ENCODE results near the gene ZBTB9. TPM values are rescaled to one million over a fixed set of nuclear protein-coding genes. Genes with fewer than 3 reads are reported as not detected.
"Not testable (repeated sequence)": the region's sequence is repeated elsewhere in the genome, so short reads cannot be mapped to it uniquely, and the experiment has no call there.

The ZBTB9 gene
- total RNA-seq, 1 donor: 3.5 TPM

DNA sequence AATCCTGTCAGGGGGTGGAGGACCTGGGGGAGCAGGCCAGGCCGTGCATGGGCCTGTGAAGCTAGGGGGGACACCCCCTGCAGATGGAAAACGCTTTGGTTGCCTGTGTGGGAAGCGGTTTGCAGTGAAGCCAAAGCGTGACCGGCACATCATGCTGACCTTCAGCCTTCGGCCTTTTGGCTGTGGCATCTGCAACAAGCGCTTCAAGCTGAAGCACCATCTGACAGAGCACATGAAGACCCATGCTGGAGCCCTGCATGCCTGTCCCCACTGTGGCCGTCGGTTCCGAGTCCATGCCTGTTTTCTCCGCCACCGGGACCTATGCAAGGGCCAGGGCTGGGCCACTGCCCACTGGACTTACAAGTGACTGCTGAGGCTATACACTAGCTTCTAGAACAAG, 1.8 kb downstream of the ZBTB9 start:
- Histone ChIP-seq H3K4me3 (ENCODE audit: low read length) (no peak overlapping the region), H3K27me3 (ENCODE audit: insufficient read depth, low read length) (no peaks in the 10 kb centered on the region), H3K9me3 (ENCODE audit: low read depth, low read length) (no peaks in the 10 kb centered on the region), H3K4me1 (ENCODE audit: insufficient read depth, low read length) (peaks cover 28% of the 10 kb centered on the region)

GRCh38 chr6:33458676-33459075, 4.3 kb downstream of the ZBTB9 start:
- H3K4me3 ChIP-seq (ENCODE audit: low read length): no peak overlapping the region
- H3K27me3 ChIP-seq (ENCODE audit: insufficient read depth, low read length): no peaks in the 10 kb centered on the region
- H3K4me1 ChIP-seq (ENCODE audit: insufficient read depth, low read length): peaks cover 11% of the 10 kb centered on the region
- no peaks in the 10 kb centered on the region for H3K9me3 ChIP-seq (ENCODE audit: low read depth, low read length)

GRCh38 chr6:33459226-33459625, 4.8 kb downstream of the ZBTB9 start:
- Histone ChIP-seq H3K9me3 (ENCODE audit: low read depth, low read length) (no peaks in the 10 kb centered on the region), H3K27me3 (ENCODE audit: insufficient read depth, low read length) (no peaks in the 10 kb centered on the region), H3K4me1 (ENCODE audit: insufficient read depth, low read length) (peaks cover 10% of the 10 kb centered on the region), H3K4me3 (ENCODE audit: low read length) (no peak overlapping the region)

DNA sequence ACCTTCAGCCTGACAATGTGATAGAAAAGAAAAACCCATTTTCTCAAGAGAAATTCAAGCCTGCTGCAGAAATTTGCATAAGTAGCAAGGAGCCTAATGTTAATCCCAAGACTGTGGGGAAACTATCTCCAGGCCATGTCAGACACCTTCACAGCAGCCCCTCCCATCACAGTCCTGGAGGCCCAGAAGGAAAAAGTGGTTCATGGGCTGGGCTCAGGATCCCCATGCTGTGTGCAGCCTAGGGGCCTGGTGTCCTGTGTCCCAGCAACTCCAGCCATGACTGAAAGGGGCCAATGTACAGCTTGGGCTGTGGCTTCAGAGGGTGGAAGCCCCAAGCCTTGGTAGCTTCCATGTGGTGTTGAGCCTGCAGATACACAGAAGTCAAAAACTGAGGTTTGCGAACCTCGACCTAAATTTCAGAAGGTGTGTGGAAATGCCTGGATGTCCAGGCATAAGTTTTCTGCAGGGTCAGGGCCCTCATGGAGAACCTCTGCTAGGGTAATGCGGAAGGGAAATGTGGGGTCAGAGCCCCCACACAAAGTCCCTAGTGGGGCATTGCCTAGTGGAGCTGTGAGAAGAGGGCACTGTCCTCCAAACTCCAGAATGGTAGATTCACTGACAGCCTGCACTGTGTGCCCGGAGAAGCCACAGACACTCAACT, 11.8 kb downstream of the ZBTB9 start:
- Histone ChIP-seq H3K4me3 (ENCODE audit: low read length) (no peak overlapping the region), H3K9me3 (ENCODE audit: low read depth, low read length) (no peaks in the 10 kb centered on the region), H3K27me3 (ENCODE audit: insufficient read depth, low read length) (no peaks in the 10 kb centered on the region), H3K4me1 (ENCODE audit: insufficient read depth, low read length) (no peaks in the 10 kb centered on the region)

- no peaks in the 10 kb centered on the region for H3K27me3 ChIP-seq (ENCODE audit: insufficient read depth, low read length)
- no peaks in the 10 kb centered on the region for H3K9me3 ChIP-seq (ENCODE audit: low read depth, low read length)
- no peak overlapping the region for H3K4me3 ChIP-seq (ENCODE audit: low read length)
- no peaks in the 10 kb centered on the region for H3K4me1 ChIP-seq (ENCODE audit: insufficient read depth, low read length)
Measured at GRCh38 chr6:33467091-33467490, 12.7 kb downstream of the ZBTB9 start.

DNA sequence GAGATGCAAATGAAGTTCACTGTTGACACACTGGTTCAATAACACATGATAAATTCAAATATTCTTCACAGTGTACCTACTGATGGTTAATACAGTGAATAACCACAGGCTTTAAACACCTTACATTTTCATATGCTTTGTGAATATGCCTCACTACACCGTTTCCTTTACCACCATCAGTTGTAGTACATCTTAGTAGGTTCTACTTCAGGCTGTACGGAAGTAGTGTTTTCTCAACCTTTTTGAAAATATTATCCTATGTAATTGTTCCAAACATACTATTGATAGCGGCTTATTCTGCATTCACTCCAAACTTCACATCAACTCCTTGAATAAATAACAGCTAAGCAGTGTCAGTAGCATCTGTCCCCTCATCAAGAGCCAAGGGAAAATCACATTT, 15.3 kb downstream of the ZBTB9 start:
- no peaks in the 10 kb centered on the region for H3K4me1 ChIP-seq (ENCODE audit: insufficient read depth, low read length)
- H3K27me3 ChIP-seq (ENCODE audit: insufficient read depth, low read length): no peaks in the 10 kb centered on the region
- no peak overlapping the region for H3K4me3 ChIP-seq (ENCODE audit: low read length)
- no peaks in the 10 kb centered on the region for H3K9me3 ChIP-seq (ENCODE audit: low read depth, low read length)

DNA sequence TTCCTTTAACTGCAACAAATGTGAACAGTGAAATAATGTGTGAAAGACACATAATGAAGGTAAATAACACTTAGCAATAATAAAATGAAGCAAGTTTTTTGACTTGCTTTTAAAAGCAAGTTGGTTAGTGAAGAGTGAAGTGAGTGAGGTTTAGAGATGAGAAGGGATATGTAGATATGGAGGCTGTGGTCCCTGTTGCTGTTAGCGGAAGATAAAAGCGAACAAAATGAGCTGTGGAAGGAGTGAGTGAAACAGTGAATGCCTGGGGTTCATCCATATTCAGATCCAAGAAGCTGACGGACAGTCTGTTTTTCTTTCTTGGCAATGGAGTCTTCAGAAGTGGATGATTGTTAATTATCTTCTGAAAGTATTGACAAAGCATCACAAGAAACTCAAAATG, 23.5 kb downstream of the ZBTB9 start:
- H3K4me3 ChIP-seq (ENCODE audit: low read length): no peak overlapping the region
- H3K27me3 ChIP-seq (ENCODE audit: insufficient read depth, low read length): no peaks in the 10 kb centered on the region
- H3K4me1 ChIP-seq (ENCODE audit: insufficient read depth, low read length): no peaks in the 10 kb centered on the region
- no peaks in the 10 kb centered on the region for H3K9me3 ChIP-seq (ENCODE audit: low read depth, low read length)

DNA sequence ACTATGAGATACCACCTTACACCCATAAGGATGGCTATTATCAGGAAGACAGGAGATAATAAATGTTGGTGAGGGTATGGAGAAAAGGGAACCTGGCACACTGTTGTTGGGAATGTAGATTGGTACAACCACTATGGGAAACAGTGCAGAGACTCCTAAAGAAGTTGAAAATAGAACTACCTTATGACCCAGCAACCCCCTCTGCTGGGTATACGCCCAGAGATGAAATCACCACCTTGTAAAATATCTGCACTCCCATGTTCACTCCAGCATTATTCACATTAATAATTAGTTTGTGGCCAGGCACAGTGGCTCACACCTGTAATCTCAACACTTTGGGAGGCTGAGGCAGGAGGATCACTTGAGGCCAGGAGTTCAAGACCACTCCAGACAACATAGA, 26.8 kb downstream of the ZBTB9 start:
- no peak overlapping the region for H3K4me3 ChIP-seq (ENCODE audit: low read length)
- no peaks in the 10 kb centered on the region for H3K27me3 ChIP-seq (ENCODE audit: insufficient read depth, low read length)
- no peaks in the 10 kb centered on the region for H3K9me3 ChIP-seq (ENCODE audit: low read depth, low read length)
- no peaks in the 10 kb centered on the region for H3K4me1 ChIP-seq (ENCODE audit: insufficient read depth, low read length)

DNA sequence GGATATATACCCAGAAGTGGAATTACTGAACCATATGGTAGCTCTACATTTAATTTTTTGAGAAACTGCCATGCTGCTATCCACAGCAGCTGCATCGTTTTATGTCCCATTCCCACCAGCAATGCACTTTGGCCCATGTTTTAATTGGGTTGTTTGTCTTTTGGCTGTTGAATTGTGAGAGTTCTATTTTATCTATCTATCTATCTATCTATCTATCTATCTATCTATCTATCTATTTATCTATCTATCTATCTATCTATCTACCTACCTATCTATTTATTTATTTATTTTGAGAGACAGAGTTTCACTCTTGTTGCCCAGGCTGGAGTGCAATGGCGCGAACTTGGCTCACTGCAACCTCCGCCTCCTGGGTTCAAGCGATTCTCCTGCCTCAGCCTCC, 28.2 kb downstream of the ZBTB9 start:
- not testable (repeated sequence) for H3K4me3 ChIP-seq (ENCODE audit: low read length); H3K9me3 ChIP-seq (ENCODE audit: low read depth, low read length); H3K27me3 ChIP-seq (ENCODE audit: insufficient read depth, low read length); H3K4me1 ChIP-seq (ENCODE audit: insufficient read depth, low read length)

DNA sequence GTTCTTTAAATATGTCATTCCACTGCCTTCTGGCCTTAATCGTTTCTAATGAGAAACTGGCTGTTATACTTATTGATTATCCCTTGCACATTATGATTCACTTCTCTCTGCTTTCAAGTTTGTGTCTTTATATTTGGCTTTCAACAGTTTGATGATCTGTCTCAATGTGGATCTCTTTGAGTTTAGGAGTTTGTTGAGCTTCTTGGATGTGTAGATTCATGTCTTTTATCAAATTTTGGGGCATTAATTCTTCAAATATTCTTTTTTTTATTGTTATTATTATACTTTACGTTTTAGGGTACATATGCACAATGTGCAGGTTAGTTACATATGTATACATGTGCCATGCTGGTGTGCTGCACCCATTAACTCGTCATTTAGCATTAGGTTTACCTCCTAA, 29.3 kb downstream of the ZBTB9 start:
- Histone ChIP-seq H3K9me3 (ENCODE audit: low read depth, low read length) (no peaks in the 10 kb centered on the region), H3K27me3 (ENCODE audit: insufficient read depth, low read length) (no peaks in the 10 kb centered on the region), H3K4me1 (ENCODE audit: insufficient read depth, low read length) (no peaks in the 10 kb centered on the region), H3K4me3 (ENCODE audit: low read length) (no peak overlapping the region)

DNA sequence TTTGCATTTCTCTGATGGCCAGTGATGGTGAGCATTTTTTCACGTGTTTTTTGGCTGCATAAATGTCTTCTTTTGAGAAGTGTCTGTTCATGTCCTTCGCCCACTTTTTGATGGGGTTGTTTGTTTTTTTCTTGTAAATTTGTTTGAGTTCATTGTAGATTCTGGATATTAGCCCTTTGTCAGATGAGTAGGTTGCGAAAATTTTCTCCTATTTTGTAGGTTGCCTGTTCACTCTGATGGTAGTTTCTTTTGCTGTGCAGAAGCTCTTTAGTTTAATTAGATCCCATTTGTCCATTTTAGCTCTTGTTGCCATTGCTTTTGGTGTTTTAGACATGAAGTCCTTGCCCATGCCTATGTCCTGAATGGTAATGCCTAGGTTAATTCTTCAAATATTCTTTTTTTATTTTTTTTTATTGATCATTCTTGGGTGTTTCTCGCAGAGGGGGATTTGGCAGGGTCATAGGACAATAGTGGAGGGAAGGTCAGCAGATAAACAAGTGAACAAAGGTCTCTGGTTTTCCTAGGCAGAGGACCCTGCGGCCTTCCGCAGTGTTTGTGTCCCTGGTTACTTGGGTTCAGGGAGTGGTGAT, 30.4 kb downstream of the ZBTB9 start:
- not testable (repeated sequence) for H3K4me3 ChIP-seq (ENCODE audit: low read length)

GRCh38 chr6:33485680-33486079, 31.3 kb downstream of the ZBTB9 start:
- not testable (repeated sequence) for H3K9me3 ChIP-seq (ENCODE audit: low read depth, low read length); H3K4me1 ChIP-seq (ENCODE audit: insufficient read depth, low read length); H3K4me3 ChIP-seq (ENCODE audit: low read length); H3K27me3 ChIP-seq (ENCODE audit: insufficient read depth, low read length)

More for the DNA sequence above, 30.4 kb downstream of the ZBTB9 start:
- not testable (repeated sequence) for H3K27me3 ChIP-seq (ENCODE audit: insufficient read depth, low read length); H3K9me3 ChIP-seq (ENCODE audit: low read depth, low read length); H3K4me1 ChIP-seq (ENCODE audit: insufficient read depth, low read length)

GRCh38 chr6:33488339-33488738, 34.0 kb downstream of the ZBTB9 start:
- Histone ChIP-seq H3K9me3 (ENCODE audit: low read depth, low read length) (no peaks in the 10 kb centered on the region), H3K4me1 (ENCODE audit: insufficient read depth, low read length) (no peaks in the 10 kb centered on the region), H3K27me3 (ENCODE audit: insufficient read depth, low read length) (no peaks in the 10 kb centered on the region), H3K4me3 (ENCODE audit: low read length) (no peak overlapping the region)

- no peaks in the 10 kb centered on the region for H3K4me1 ChIP-seq (ENCODE audit: insufficient read depth, low read length)
- H3K9me3 ChIP-seq (ENCODE audit: low read depth, low read length): no peaks in the 10 kb centered on the region
- no peaks in the 10 kb centered on the region for H3K27me3 ChIP-seq (ENCODE audit: insufficient read depth, low read length)
- no peak overlapping the region for H3K4me3 ChIP-seq (ENCODE audit: low read length)
Measured at GRCh38 chr6:33490198-33490597, 35.8 kb downstream of the ZBTB9 start.

DNA sequence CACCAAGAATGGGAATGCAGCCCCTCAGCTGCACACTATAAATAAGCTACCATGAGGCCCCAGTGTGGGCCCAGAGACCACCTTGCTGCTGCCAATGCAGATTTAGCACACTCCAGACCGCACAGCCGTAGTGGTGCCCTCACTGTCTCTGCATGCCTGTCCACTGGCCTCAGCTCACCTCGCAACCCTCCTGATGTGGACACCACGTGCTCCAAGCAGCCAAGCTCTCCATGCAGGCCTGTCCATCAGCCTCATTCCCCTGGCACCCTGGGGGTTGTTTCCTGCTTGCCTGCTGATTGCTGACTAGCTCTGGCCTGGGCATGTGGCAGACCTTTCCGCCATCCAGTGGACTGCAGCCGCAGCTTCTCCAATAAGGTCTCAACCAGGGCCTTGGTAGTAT, 36.2 kb downstream of the ZBTB9 start:
- no peaks in the 10 kb centered on the region for H3K27me3 ChIP-seq (ENCODE audit: insufficient read depth, low read length)
- no peak overlapping the region for H3K4me3 ChIP-seq (ENCODE audit: low read length)
- no peaks in the 10 kb centered on the region for H3K4me1 ChIP-seq (ENCODE audit: insufficient read depth, low read length)
- no peaks in the 10 kb centered on the region for H3K9me3 ChIP-seq (ENCODE audit: low read depth, low read length)

- Histone ChIP-seq H3K27me3 (ENCODE audit: insufficient read depth, low read length) (no peaks in the 10 kb centered on the region), H3K4me3 (ENCODE audit: low read length) (no peak overlapping the region), H3K9me3 (ENCODE audit: low read depth, low read length) (no peaks in the 10 kb centered on the region), H3K4me1 (ENCODE audit: insufficient read depth, low read length) (no peaks in the 10 kb centered on the region)
Measured at GRCh38 chr6:33492093-33492492, 37.7 kb downstream of the ZBTB9 start.
